Activated CD8-positive, alpha-beta memory T cell treated with anti-CD3 and anti-CD28 coated beads for 24 hours (primary cell): ENCODE measurements around the gene DOK5.

Source experiments
- DNase-seq: peaks from one replicate; pipeline ENCODE4 v3.0.0-alpha.2; 2020

Gene DOK5

GRCh38 chr20:54650052-54650719, 174.8 kb downstream of the DOK5 start:
- no peak for DNase-seq

- DNase-seq, result no peak
These were observed 175.9 kb downstream of the DOK5 start for GRCh38 chr20:54651252-54651651.

- DNase-seq, result no peak
These were observed 179.1 kb downstream of the DOK5 start for GRCh38 chr20:54654450-54654849.

- no peak for DNase-seq
These were observed 182.0 kb downstream of the DOK5 start for GRCh38 chr20:54657268-54657826.

- no peak for DNase-seq
These were observed 183.1 kb downstream of the DOK5 start for GRCh38 chr20:54658525-54658924.

GRCh38 chr20:54661265-54661664, 185.9 kb downstream of the DOK5 start:
- no peak for DNase-seq

- DNase-seq, result no peak
These were observed 186.6 kb downstream of the DOK5 start for GRCh38 chr20:54661880-54662465.

- DNase-seq, result no peak
These were observed 190.4 kb downstream of the DOK5 start for GRCh38 chr20:54665812-54666211.

GRCh38 chr20:54668271-54669039, 193.1 kb downstream of the DOK5 start:
- DNase-seq, result peak; percentile 60

GRCh38 chr20:54669040-54669363, 193.6 kb downstream of the DOK5 start:
- DNase-seq, result no peak

GRCh38 chr20:54678253-54678652, 202.9 kb downstream of the DOK5 start:
- no peak for DNase-seq

GRCh38 chr20:54680439-54680838, 205.0 kb downstream of the DOK5 start:
- no peak for DNase-seq

GRCh38 chr20:54680872-54681619, 205.7 kb downstream of the DOK5 start:
- no peak for DNase-seq

- DNase-seq, result no peak
These were observed 206.5 kb downstream of the DOK5 start for GRCh38 chr20:54681869-54682268.

GRCh38 chr20:54688476-54688875, 213.1 kb downstream of the DOK5 start:
- no peak for DNase-seq

GRCh38 chr20:54690323-54690722, 214.9 kb downstream of the DOK5 start:
- no peak for DNase-seq

GRCh38 chr20:54691327-54691726, 215.9 kb downstream of the DOK5 start:
- DNase-seq, result no peak

GRCh38 chr20:54692168-54692887, 216.9 kb downstream of the DOK5 start:
- no peak for DNase-seq

GRCh38 chr20:54694516-54694915, 219.1 kb downstream of the DOK5 start:
- DNase-seq, result no peak

GRCh38 chr20:54698373-54698772, 223.0 kb downstream of the DOK5 start:
- no peak for DNase-seq
